Lower lobe of right lung (tissue), 2 donors: ENCODE measurements around the gene DTWD2. TPM values are rescaled to one million over a fixed set of nuclear protein-coding genes. Genes with fewer than 3 reads are reported as not detected.

Experiments used
- ATAC-seq, 2 donors: fragments of 200-7000 bp; cut with Tn5 transposase; one replicate each; pipeline ENCODE4 v1.9.1; 2020 to 2022; ENCODE audit warnings: mild to moderate bottlenecking in 2 of 2, moderate library complexity in 2 of 2
- DNase-seq: peaks from one replicate; pipeline ENCODE4 v3.0.0-alpha.2; 2020
- H3K27ac ChIP-seq: fragments of 200-600 bp; one replicate; pipeline ENCODE4 v1.8.0; 2022
- H3K27me3 ChIP-seq: fragments of 200-600 bp; one replicate; pipeline ENCODE4 v1.8.0; 2022; ENCODE audit warnings: low read depth
- H3K36me3 ChIP-seq: fragments of 200-600 bp; one replicate; pipeline ENCODE4 v1.8.0; 2022; ENCODE audit warnings: mild to moderate bottlenecking
- H3K4me1 ChIP-seq: fragments of 200-600 bp; one replicate; pipeline ENCODE4 v1.8.0; 2022
- H3K4me3 ChIP-seq: fragments of 200-600 bp; one replicate; pipeline ENCODE4 v1.8.0; 2022; ENCODE audit warnings: mild to moderate bottlenecking
- H3K9me3 ChIP-seq: fragments of 200-600 bp; one replicate; pipeline ENCODE4 v1.8.0; 2022
- intact Hi-C: fragments of 100-400 bp; cut with DNase I; formaldehyde crosslinking; loops from one replicate; pipeline ENCODE4 v1.11.0; 2022
- total RNA-seq: library from RNA; stranded (reverse); fragmentation: NEBNext Ultra II Directional; extraction: Animal tissue kit (Norgen Biotek cat#: 25700); gene quantifications from one replicate; pipeline ENCODE4 v1.2.1, GENCODE V29; 2021
- TF ChIP-seq, protein P1 (sequence below): fragments of 200-600 bp; IDR thresholded peaks from one replicate; pipeline ENCODE4 v1.8.0; 2022; ENCODE audit warnings: antibody characterized with exemption, mild to moderate bottlenecking
- donor health status: DM: no; HTN: yes; CAD: no; lungs with severe emphysema.

The DTWD2 gene
- total RNA-seq, 1 donor from 2014 or later, result 9.0 TPM

- Histone ChIP-seq H3K27ac (no peak overlapping the region), H3K4me3 (no peak overlapping the region), H3K9me3 (no peaks in the 10 kb centered on the region), H3K27me3 (no peaks in the 10 kb centered on the region), H3K36me3 (no peaks in the 10 kb centered on the region), H3K4me1 (no peaks in the 10 kb centered on the region)
- DNase-seq (no peak), ATAC-seq (no peak)
- intact Hi-C loops, result no loop called here
- TF ChIP-seq, protein P1, sequence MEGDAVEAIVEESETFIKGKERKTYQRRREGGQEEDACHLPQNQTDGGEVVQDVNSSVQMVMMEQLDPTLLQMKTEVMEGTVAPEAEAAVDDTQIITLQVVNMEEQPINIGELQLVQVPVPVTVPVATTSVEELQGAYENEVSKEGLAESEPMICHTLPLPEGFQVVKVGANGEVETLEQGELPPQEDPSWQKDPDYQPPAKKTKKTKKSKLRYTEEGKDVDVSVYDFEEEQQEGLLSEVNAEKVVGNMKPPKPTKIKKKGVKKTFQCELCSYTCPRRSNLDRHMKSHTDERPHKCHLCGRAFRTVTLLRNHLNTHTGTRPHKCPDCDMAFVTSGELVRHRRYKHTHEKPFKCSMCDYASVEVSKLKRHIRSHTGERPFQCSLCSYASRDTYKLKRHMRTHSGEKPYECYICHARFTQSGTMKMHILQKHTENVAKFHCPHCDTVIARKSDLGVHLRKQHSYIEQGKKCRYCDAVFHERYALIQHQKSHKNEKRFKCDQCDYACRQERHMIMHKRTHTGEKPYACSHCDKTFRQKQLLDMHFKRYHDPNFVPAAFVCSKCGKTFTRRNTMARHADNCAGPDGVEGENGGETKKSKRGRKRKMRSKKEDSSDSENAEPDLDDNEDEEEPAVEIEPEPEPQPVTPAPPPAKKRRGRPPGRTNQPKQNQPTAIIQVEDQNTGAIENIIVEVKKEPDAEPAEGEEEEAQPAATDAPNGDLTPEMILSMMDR, result no peak
These were observed 192.3 kb downstream of the DTWD2 start for GRCh38 chr5:118796081-118796480.

DNA sequence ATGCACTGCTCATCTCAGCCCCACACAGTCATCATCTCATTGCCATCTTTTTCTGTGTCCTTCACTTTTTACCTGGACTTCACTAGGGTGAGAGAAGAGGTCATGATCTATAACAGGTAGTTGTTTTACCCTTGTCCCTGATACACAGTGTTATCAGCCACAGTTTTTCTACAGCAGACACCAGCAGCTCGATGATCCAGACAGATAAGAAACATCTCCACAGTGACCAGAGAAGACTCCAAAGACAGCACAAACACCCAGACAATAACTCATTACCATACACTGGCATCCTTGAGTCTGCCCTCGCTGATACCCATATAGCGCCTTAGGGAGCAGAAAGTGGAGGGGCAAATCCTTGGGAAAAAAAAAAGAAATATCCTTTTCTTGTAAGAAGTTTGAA lies 194.1 kb downstream of the DTWD2 start:
- no peak overlapping the region for H3K4me3 ChIP-seq
- H3K9me3 ChIP-seq, result no peaks in the 10 kb centered on the region
- no peaks in the 10 kb centered on the region for H3K36me3 ChIP-seq
- no peak overlapping the region for H3K27ac ChIP-seq
- no peaks in the 10 kb centered on the region for H3K4me1 ChIP-seq
- TF ChIP-seq, protein P1, result no peak
- intact Hi-C loops, result no loop called here
- ATAC-seq (no peak), DNase-seq (no peak)
- no peaks in the 10 kb centered on the region for H3K27me3 ChIP-seq

- no peaks in the 10 kb centered on the region for H3K9me3 ChIP-seq
- no peak for DNase-seq
- TF ChIP-seq, protein P1, result no peak
- H3K27ac ChIP-seq, result no peak overlapping the region
- no peaks in the 10 kb centered on the region for H3K27me3 ChIP-seq
- intact Hi-C loops, result no loop called here
- no peak for ATAC-seq
- H3K36me3 ChIP-seq, result no peaks in the 10 kb centered on the region
- no peaks in the 10 kb centered on the region for H3K4me1 ChIP-seq
- H3K4me3 ChIP-seq, result no peak overlapping the region
These were observed 194.7 kb downstream of the DTWD2 start for GRCh38 chr5:118793652-118794051.

GRCh38 chr5:118793091-118793490 lies 195.3 kb downstream of the DTWD2 start:
- H3K27me3 ChIP-seq, result no peaks in the 10 kb centered on the region
- H3K9me3 ChIP-seq, result no peaks in the 10 kb centered on the region
- H3K36me3 ChIP-seq, result no peaks in the 10 kb centered on the region
- DNase-seq (no peak), ATAC-seq (no peak)
- intact Hi-C loops, result no loop called here
- no peaks in the 10 kb centered on the region for H3K4me1 ChIP-seq
- no peak overlapping the region for H3K27ac ChIP-seq
- H3K4me3 ChIP-seq, result no peak overlapping the region
- TF ChIP-seq, protein P1, result no peak

DNA sequence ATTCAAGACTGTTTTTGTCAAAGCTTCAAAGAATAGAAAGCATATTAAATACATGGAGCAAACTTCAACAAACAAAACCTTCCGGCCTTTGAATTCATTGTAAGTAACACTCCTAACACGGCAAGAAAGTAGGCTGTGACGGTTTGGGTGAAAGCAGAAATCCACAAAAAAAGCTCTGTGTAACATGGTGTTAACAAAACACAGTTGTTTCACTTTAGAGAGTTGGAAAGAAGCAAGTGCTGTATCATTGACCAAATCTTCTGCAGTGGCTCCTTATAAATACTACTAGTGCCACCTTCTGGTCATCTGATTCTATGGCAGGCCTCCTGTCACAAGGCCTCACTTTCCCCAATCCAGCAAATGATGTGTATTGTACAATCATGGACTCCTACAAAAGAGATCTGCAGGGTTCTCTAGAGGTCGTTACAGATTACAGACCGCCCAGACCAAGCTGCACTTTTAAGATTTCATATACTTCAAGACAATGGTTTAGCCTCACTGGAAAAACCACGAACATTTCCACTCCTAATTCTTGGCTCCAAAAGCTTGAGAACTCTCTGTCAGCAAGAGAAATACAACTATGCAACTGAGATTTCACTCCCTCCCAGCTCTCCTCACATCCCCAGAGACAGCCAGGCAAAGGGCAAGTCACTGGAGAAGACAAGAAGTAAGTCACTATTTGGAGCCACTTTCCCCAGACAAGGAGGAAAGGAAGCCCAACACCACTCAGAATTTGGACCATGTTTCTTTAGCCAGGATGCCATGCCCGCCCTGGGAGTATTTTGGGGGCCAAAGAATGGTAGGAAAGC lies 196.2 kb downstream of the DTWD2 start:
- H3K4me3 ChIP-seq, result peak overlapping the region; percentile 4
- TF ChIP-seq, protein P1, result peak; percentile 82
- H3K4me1 ChIP-seq, result no peaks in the 10 kb centered on the region
- H3K36me3 ChIP-seq, result no peaks in the 10 kb centered on the region
- DNase-seq, result no peak
- ATAC-seq, result peak; percentile 84 to 91
- H3K9me3 ChIP-seq, result no peaks in the 10 kb centered on the region
- intact Hi-C loops, result no loop called here
- H3K27ac ChIP-seq, result no peak overlapping the region
- H3K27me3 ChIP-seq, result no peaks in the 10 kb centered on the region
